Coronary artery (tissue), 2 donors: ENCODE data around the gene ZNF491.
A peak's percentile ranks its signal among the peaks of the same experiment; 100 is the strongest.
"Not testable (repeated sequence)": the region's sequence is repeated elsewhere in the genome, so short reads cannot be mapped to it uniquely, and the experiment has no call there.

Experiments
- DNase-seq: peaks from one replicate; pipeline ENCODE4 v3.0.0-alpha.2; 2017; ENCODE audit warnings: low spot score
- H3K27ac ChIP-seq, 2 donors: fragments of 200-600 bp; sonication (generic); one replicate each; pipeline ENCODE4 v1.5.1; 2016 to 2019
- H3K4me3 ChIP-seq: fragments of 200-600 bp; sonication (generic); 2 replicates; pipeline ENCODE4 v1.5.1; 2016; ENCODE audit warnings: mild to moderate bottlenecking, moderate library complexity
- TF ChIP-seq, protein P1 (sequence below): fragments of 200-600 bp; sonication (generic); IDR thresholded peaks from one replicate; pipeline ENCODE4 v1.5.1; 2019; ENCODE audit warnings: antibody characterized with exemption

ZNF491 gene

DNA sequence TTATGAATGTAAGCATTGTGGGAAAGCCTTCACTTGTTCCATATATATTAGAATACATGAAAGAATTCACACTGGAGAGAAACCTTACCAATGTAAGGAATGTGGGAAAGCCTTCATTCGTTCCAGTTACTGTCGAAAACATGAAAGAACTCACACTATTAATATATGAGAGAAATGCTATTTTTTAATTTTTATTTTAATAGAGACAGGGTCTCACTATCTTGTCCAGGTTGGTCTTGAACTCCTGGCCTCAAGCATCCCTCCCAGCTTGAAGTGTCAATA is 8.7 kb downstream of the ZNF491 start:
- Histone ChIP-seq H3K27ac (no peak overlapping the region), H3K4me3 (no peak overlapping the region)
- DNase-seq = no peak
- TF ChIP-seq, protein P1, sequence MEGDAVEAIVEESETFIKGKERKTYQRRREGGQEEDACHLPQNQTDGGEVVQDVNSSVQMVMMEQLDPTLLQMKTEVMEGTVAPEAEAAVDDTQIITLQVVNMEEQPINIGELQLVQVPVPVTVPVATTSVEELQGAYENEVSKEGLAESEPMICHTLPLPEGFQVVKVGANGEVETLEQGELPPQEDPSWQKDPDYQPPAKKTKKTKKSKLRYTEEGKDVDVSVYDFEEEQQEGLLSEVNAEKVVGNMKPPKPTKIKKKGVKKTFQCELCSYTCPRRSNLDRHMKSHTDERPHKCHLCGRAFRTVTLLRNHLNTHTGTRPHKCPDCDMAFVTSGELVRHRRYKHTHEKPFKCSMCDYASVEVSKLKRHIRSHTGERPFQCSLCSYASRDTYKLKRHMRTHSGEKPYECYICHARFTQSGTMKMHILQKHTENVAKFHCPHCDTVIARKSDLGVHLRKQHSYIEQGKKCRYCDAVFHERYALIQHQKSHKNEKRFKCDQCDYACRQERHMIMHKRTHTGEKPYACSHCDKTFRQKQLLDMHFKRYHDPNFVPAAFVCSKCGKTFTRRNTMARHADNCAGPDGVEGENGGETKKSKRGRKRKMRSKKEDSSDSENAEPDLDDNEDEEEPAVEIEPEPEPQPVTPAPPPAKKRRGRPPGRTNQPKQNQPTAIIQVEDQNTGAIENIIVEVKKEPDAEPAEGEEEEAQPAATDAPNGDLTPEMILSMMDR = no peak

DNA sequence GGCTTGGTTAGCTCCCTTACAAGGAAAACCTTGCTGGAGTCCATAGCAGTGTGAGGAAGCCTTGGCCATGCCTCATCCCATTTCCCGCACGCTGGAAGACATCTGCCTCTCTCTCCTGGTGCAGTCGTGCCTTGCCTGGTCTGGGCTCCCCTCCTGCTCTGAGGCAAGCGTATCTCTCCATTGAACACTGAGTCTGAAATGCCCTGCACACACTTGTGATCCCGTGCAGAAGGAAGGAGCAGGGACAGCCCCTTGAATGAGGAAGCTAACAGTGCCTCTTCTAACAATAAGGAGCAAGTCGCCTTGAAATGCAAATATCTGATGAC is 15.3 kb downstream of the ZNF491 start:
- TF ChIP-seq, protein P1 = no peak
- no peak for DNase-seq
- Histone ChIP-seq H3K27ac (peak overlapping the region in 1 of 2 donors; percentile 95), H3K4me3 (peak overlapping the region; percentile 96)

GRCh38 chr19:11814029-11814699 is 15.8 kb downstream of the ZNF491 start, which contains the start of gene ZNF440:
TSS of gene ZNF440 (plus strand) at chr19:11814273. CDS start at chr19:11814448, 175 bp downstream.
- Histone ChIP-seq H3K27ac (peak within 1 kb of the TSS; percentile 81 to 95), H3K4me3 (peak within 1 kb of the TSS; percentile 96)
- DNase-seq = peak; percentile 98
- TF ChIP-seq, protein P1 = no peak

GRCh38 chr19:11814700-11815035 is 16.3 kb downstream of the ZNF491 start:
- Histone ChIP-seq H3K4me3 (peak overlapping the region; percentile 96), H3K27ac (peak overlapping the region; percentile 81 to 95)
- DNase-seq = no peak
- TF ChIP-seq, protein P1 = no peak

- no peak for DNase-seq
- Histone ChIP-seq H3K27ac (no peak overlapping the region), H3K4me3 (no peak overlapping the region)
- TF ChIP-seq, protein P1 = no peak
These were observed 23.3 kb downstream of the ZNF491 start for GRCh38 chr19:11821474-11822109.

DNA sequence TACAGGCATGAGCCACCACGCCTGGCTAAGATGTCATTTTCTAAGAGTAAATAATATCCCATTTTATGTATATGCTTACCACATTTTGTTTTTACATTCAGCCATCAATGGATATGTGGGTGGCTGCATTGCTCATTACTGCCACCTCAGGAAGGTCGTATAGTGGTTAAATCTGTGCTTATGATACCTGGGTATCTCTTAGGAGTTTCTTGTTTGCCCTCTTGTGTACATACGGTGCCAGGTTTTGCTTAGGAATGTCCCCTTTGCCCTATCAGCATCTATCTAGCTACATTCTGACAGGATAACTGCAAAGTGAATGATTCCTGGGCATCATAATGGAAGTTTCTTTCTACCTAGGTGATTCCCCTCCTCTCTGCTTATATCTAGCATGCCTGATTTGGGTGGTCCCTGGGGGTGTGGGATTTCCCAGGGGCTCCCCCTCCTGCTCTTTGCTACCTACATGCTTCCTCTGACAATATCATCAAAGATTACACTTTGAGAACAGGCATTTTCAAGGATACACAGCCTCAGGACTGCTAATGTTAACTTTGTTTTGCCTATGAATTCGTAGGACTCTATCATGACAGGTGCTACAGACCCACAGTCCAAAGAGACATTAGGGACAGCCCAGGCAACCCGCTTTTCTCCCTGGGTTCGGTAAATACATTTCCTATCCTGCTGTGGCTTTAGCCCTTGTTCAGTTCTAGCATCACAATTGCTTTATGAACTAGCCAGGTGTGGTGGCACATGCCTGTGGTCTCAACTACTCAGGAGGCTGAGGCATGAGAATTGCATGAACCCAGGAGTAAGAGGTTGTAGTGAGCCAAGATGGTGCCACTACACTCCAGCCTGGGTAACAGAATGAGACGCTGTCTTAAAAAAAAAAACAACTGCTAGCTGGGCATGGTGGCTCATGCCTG is 30.9 kb downstream of the ZNF491 start:
- not testable (repeated sequence) for DNase-seq, H3K27ac ChIP-seq, H3K4me3 ChIP-seq

DNA sequence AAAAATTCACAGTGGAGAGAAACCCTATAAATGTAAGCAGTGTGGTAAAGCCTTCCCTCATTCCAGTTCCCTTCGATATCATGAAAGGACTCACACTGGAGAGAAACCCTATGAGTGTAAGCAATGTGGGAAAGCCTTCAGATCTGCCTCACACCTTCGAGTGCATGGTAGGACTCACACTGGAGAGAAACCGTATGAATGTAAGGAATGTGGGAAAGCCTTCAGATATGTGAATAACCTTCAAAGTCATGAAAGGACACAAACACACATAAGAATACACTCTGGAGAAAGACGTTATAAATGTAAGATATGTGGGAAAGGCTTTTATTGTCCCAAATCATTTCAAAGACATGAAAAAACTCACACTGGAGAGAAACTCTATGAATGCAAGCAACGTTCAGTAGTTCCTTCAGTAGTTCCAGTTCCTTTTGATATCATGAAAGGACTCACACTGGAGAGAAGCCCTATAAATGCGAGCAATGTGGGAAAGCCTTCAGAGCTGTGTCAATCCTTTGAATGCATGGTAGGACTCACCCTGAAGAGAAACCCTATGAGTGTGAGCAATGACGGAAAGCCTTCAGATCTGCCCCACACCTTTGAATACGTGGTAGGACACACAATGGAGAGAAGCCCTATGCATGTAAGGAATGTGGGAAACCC is 34.1 kb downstream of the ZNF491 start:
- Histone ChIP-seq H3K4me3 (peak overlapping the region; percentile 22), H3K27ac (no peak overlapping the region)
- no peak for DNase-seq

More for the DNA sequence above, 34.1 kb downstream of the ZNF491 start:
- TF ChIP-seq, protein P1 = no peak
